Pancreas (tissue), 10 donors: ENCODE results near the gene DAB2IP. TPM values are rescaled to one million over a fixed set of nuclear protein-coding genes. Genes with fewer than 3 reads are reported as not detected.

Experiments
- ATAC-seq, 4 donors: fragments of 200-7000 bp; cut with Tn5 transposase; one replicate each; pipeline versions ENCODE4 v1.8.0 to v1.9.1; 2020; ENCODE audit warnings: mild to moderate bottlenecking in 4 of 4, moderate library complexity in 4 of 4
- DNase-seq, 6 donors: peaks; one replicate each; pipeline ENCODE4 v3.0.0-alpha.2; 2020
- FAIRE-seq: peaks from 2 replicates; lab custom pipeline; 2012; peaks lifted over from hg19 to GRCh38; lab: Jason Lieb, UNC
- H3K27ac ChIP-seq, 4 donors: fragments of 200-600 bp; sonication (generic); 1 replicate in 3 of 4; 2 replicates in 1 of 4; pipeline versions ENCODE4 v1.5.0 to v1.8.0; 2020
- H3K27me3 ChIP-seq, 4 donors: fragments of 200-600 bp; one replicate each; pipeline ENCODE4 v1.8.0; 2021
- H3K36me3 ChIP-seq, 3 donors: fragments of 200-600 bp; sonication (generic) in 1 of 3; one replicate each; pipeline versions ENCODE4 v1.5.0 to v1.8.0; 2020 to 2021
- H3K4me1 ChIP-seq, 3 donors: fragments of 200-600 bp; one replicate each; pipeline ENCODE4 v1.8.0; 2021
- H3K4me3 ChIP-seq, 4 donors: fragments of 200-600 bp; sonication (generic) in 2 of 4; one replicate each; pipeline versions ENCODE4 v1.5.0 to v1.8.0; 2020 to 2021
- H3K9me3 ChIP-seq, 4 donors: fragments of 200-600 bp; one replicate each; pipeline ENCODE4 v1.8.0; 2021
- CTCF ChIP-seq, 4 donors: fragments of 200-600 bp; sonication (generic) in 3 of 4; IDR thresholded peaks; one replicate each; pipeline versions ENCODE4 v1.5.0 to v1.8.0; 2021; ENCODE audit warnings: antibody characterized with exemption in 4 of 4
- WGBS, 2 donors: extraction: QIAGEN DNeasy Blood & Tissue Kit; methylation state at CpG; one replicate each; pipeline ENCODE4 v1.1.7; 2013; 5-methylcytosine and 5-hydroxymethylcytosine counted together
- intact Hi-C, 3 donors: fragments of 100-400 bp; cut with DNase I; formaldehyde crosslinking; loops; one replicate each; pipeline versions ENCODE4 v1.11.1 to v1.14.2; 2022
- polyA plus RNA-seq, 2 donors: library from polyadenylated mRNA; stranded (reverse); fragments of 200-250 nt; gene quantifications; one replicate each; pipeline ENCODE4 v1.2.3, GENCODE V29; 2013
- total RNA-seq, 6 donors: library from RNA; stranded (reverse); fragmentation: NEBNext Ultra II Directional in 4 of 6; extraction: Animal tissue kit (Norgen Biotek cat#: 25700) in 4 of 6; gene quantifications; one replicate each; pipeline versions ENCODE4 v1.2.1 to v1.2.4, GENCODE V29; 2021 to 2023
- donor health status: healthy with polysubstance abuse.
- donor health status: DM: no; HTN: no; CAD: no; lungs with moderate emphysema.
- donor health status: DM: no; HTN: no; CAD: no.
- donor health status: control.
- donor health status: control.
- donor health status: Bipolar disorder and iron deficiency.
- donor health status: DM: yes; HTN: yes; CAD: no.
- donor health status: DM: no; HTN: no; CAD: no.
- donor health status: DM: no; HTN: no; CAD: no.
- donor health status: DM: yes; HTN: yes; CAD: no.

DAB2IP gene
- total and polyA plus RNA-seq, 8 donors = 14.7 to 52.1 (median 25.3) TPM

GRCh38 chr9:121815546-121816448 is 164.4 kb downstream of the DAB2IP start:
- WGBS, 2 donors = 80% methylated on average over 31 of the region's 31 CpGs
- intact Hi-C loops = no loop called here
- FAIRE-seq (no peak), ATAC-seq (no peak), DNase-seq (no peak)
- Histone ChIP-seq H3K27ac (no peak overlapping the region), H3K4me1 (no peaks in the 10 kb centered on the region), H3K27me3 (no peaks in the 10 kb centered on the region), H3K36me3 (no peaks in the 10 kb centered on the region), H3K9me3 (no peaks in the 10 kb centered on the region), H3K4me3 (no peak overlapping the region)
- no peak for TF ChIP-seq CTCF (IDR thresholded peaks at IDR 0.05)

GRCh38 chr9:121816449-121816817 is 165.0 kb downstream of the DAB2IP start:
- Histone ChIP-seq H3K9me3 (no peaks in the 10 kb centered on the region), H3K27ac (no peak overlapping the region), H3K4me3 (no peak overlapping the region), H3K27me3 (no peaks in the 10 kb centered on the region), H3K36me3 (no peaks in the 10 kb centered on the region), H3K4me1 (no peaks in the 10 kb centered on the region)
- TF ChIP-seq CTCF (IDR thresholded peaks at IDR 0.05) = no peak
- DNase-seq (no peak), ATAC-seq (no peak), FAIRE-seq (no peak)
- intact Hi-C loops = no loop called here
- 86 to 95% methylated on average over 23 of the region's 23 CpGs for WGBS, 2 donors

- no peak for TF ChIP-seq CTCF (IDR thresholded peaks at IDR 0.05)
- no peaks in the 10 kb centered on the region for H3K36me3 ChIP-seq
- no peak overlapping the region for H3K4me3 ChIP-seq
- WGBS, 2 donors = 80 to 87% methylated on average over 12 of the region's 12 CpGs
- DNase-seq (no peak), FAIRE-seq (no peak), ATAC-seq (no peak)
- no peaks in the 10 kb centered on the region for H3K27me3 ChIP-seq
- intact Hi-C loops = no loop called here
- no peaks in the 10 kb centered on the region for H3K9me3 ChIP-seq
- no peaks in the 10 kb centered on the region for H3K4me1 ChIP-seq
- H3K27ac ChIP-seq = no peak overlapping the region
These were observed 165.5 kb downstream of the DAB2IP start for GRCh38 chr9:121816845-121817450.

- no peak for DNase-seq
- no peaks in the 10 kb centered on the region for H3K9me3 ChIP-seq
- no peak for FAIRE-seq
- no peaks in the 10 kb centered on the region for H3K36me3 ChIP-seq
- H3K27me3 ChIP-seq = no peaks in the 10 kb centered on the region
- no peak overlapping the region for H3K4me3 ChIP-seq
- no peaks in the 10 kb centered on the region for H3K4me1 ChIP-seq
- ATAC-seq = no peak
- WGBS, 2 donors = 85 to 90% methylated on average over 9 of the region's 9 CpGs
- no peak for TF ChIP-seq CTCF (IDR thresholded peaks at IDR 0.05)
- intact Hi-C loops = no loop called here
- H3K27ac ChIP-seq = no peak overlapping the region
These were observed 166.0 kb downstream of the DAB2IP start for GRCh38 chr9:121817476-121817875.
